HEK293T (cell line): ENCODE measurements around the gene LIPC.

Experiments used
- ARNT ChIP-seq: fragments of 450-650 bp; IDR thresholded peaks from 2 replicates; pipeline ENCODE4 v1.6.1; 2017; ENCODE audit warnings: mild to moderate bottlenecking
- BHLHE40 ChIP-seq: fragments of 450-650 bp; IDR thresholded peaks from 2 replicates; pipeline ENCODE4 v1.6.1; 2016; ENCODE audit warnings: mild to moderate bottlenecking, moderate library complexity, borderline replicate concordance
- ELF4 ChIP-seq: fragments of 450-650 bp; IDR thresholded peaks from 2 replicates; pipeline ENCODE4 v1.6.1; 2017; ENCODE audit warnings: antibody characterized with exemption
- FOXM1 ChIP-seq: fragments of 450-650 bp; IDR thresholded peaks from 2 replicates; pipeline ENCODE4 v1.6.1; 2017; ENCODE audit warnings: mild to moderate bottlenecking, borderline replicate concordance

DNA sequence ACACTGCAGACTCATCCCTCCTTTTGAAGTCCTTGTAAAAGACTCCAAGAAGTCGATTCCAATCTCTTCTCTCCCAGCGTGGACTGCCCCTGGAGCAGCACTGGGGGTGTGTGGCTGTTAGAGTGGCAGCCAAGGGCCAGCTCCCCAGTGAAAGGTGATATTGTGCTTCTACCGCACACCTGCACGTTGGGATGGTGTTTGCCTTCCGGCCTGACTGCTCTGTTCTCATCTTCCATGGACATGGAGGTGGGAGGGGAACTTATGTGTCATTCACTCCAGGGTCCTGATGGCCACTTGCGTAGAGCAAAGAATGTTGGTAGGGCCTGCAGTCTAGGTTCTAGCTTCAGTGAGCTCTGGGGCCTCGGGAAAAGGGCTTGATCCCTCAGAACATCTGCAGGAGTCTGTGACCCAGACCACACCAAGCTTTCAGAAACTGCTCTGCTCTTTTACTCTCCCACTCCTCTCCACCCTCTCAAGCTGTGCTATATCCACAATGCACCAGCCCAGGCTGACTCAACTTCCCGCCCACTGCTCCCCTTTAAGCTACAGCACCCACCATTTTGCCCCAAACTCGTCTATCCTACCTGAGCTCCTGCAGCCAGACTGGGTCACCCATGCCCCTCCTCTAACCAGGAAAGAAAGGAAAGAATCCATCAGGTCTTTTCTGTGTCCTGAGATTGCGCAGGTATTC is 31.3 kb downstream of the LIPC start:
- no peak for TF ChIP-seq BHLHE40
- TF ChIP-seq ELF4: no peak
- no peak for TF ChIP-seq ARNT
- no peak for TF ChIP-seq FOXM1
